ENCODE data around the gene ERP29.

DNA sequence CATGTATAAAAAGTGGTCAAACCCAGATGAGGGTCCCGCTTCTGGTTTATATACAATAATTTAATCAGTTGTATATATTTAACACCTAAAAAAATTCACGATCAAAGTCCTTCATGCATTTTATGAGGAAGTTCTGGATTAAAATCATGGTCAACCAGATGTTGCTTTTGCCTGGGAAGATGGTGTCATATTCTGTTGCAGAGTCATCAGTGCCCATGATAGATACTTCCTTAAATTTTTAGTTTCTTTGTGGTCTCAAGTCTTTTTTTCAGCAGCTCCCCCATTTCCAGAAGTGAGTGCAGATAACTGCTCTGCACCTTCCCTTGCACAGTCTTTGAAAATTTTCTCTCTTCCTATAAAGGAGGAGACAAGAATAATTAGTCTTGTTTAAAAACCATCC, 16.1 kb downstream of the ERP29 start:
- TF ChIP-seq, protein P1, sequence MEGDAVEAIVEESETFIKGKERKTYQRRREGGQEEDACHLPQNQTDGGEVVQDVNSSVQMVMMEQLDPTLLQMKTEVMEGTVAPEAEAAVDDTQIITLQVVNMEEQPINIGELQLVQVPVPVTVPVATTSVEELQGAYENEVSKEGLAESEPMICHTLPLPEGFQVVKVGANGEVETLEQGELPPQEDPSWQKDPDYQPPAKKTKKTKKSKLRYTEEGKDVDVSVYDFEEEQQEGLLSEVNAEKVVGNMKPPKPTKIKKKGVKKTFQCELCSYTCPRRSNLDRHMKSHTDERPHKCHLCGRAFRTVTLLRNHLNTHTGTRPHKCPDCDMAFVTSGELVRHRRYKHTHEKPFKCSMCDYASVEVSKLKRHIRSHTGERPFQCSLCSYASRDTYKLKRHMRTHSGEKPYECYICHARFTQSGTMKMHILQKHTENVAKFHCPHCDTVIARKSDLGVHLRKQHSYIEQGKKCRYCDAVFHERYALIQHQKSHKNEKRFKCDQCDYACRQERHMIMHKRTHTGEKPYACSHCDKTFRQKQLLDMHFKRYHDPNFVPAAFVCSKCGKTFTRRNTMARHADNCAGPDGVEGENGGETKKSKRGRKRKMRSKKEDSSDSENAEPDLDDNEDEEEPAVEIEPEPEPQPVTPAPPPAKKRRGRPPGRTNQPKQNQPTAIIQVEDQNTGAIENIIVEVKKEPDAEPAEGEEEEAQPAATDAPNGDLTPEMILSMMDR (IDR thresholded peaks at IDR 0.05), result no peak
- TF ChIP-seq POLR2AphosphoS5 (IDR thresholded peaks at IDR 0.05), result no peak
